H9 (cell line): Measurements from ENCODE around the gene GIT1. TPM values are rescaled to one million over a fixed set of nuclear protein-coding genes. Genes with fewer than 3 reads are reported as not detected.
A peak's percentile ranks its signal among the peaks of the same experiment; 100 is the strongest.

ENCODE experiments used
- DNase-seq: peaks from one replicate; pipeline ENCODE4 v3.0.0-alpha.2; 2017
- H2AFZ ChIP-seq: one replicate; pipeline ENCODE4 v1.6.1; 2013; ENCODE audit warnings: mild to moderate bottlenecking, low read length, control low read depth, moderate library complexity
- H2AK5ac ChIP-seq: 2 replicates; pipeline ENCODE4 v1.6.1; 2013; ENCODE audit warnings: low read length, control low read depth, mixed read lengths; ENCODE audit not compliant: insufficient read length
- H2BK120ac ChIP-seq: one replicate; pipeline ENCODE4 v1.6.1; 2013; ENCODE audit warnings: low read depth, mild to moderate bottlenecking, low read length, control low read depth, inconsistent platforms; ENCODE audit not compliant: poor library complexity, severe bottlenecking
- H2BK12ac ChIP-seq: 2 replicates; pipeline ENCODE4 v1.6.1; 2013; ENCODE audit warnings: low read length, control low read depth, mixed read lengths, low read depth; ENCODE audit not compliant: insufficient read length
- H2BK15ac ChIP-seq: 2 replicates; pipeline ENCODE4 v1.6.1; 2013; ENCODE audit warnings: low read depth, low read length, control low read depth
- H2BK20ac ChIP-seq: one replicate; pipeline ENCODE4 v1.6.1; 2013; ENCODE audit warnings: low read depth, mild to moderate bottlenecking, low read length, control low read depth, inconsistent platforms; ENCODE audit not compliant: poor library complexity, severe bottlenecking
- H2BK5ac ChIP-seq: 2 replicates; pipeline ENCODE4 v1.6.1; 2013; ENCODE audit warnings: low read length, control low read depth, mixed read lengths; ENCODE audit not compliant: insufficient read length
- H3K14ac ChIP-seq: 2 replicates; pipeline ENCODE4 v1.6.1; 2013; ENCODE audit warnings: low read length, control low read depth; ENCODE audit not compliant: insufficient read depth
- H3K18ac ChIP-seq: 2 replicates; pipeline ENCODE4 v1.6.1; 2013; ENCODE audit warnings: low read depth, mild to moderate bottlenecking, mixed read lengths, low read length, control low read depth; ENCODE audit not compliant: insufficient read length
- H3K23ac ChIP-seq: 2 replicates; pipeline ENCODE4 v1.6.1; 2013; ENCODE audit warnings: low read length, control low read depth, mixed read lengths, low read depth; ENCODE audit not compliant: insufficient read length
- H3K23me2 ChIP-seq: 2 replicates; pipeline ENCODE4 v1.6.1; 2013; ENCODE audit warnings: low read depth, mild to moderate bottlenecking, mixed read lengths, low read length, control low read depth; ENCODE audit not compliant: insufficient read length, poor library complexity, severe bottlenecking
- H3K27ac ChIP-seq: 2 replicates; pipeline ENCODE4 v1.5.1; 2013; ENCODE audit warnings: low read length, control low read depth, mixed read lengths, low read depth; ENCODE audit not compliant: insufficient read length
- H3K27me3 ChIP-seq: 2 replicates; pipeline ENCODE4 v1.6.1; 2013; ENCODE audit warnings: low read length, control low read depth, inconsistent platforms; ENCODE audit not compliant: insufficient read depth
- H3K4ac ChIP-seq: 2 replicates; pipeline ENCODE4 v1.6.1; 2013; ENCODE audit warnings: low read depth, mild to moderate bottlenecking, control low read depth, inconsistent platforms, low read length, moderate library complexity
- H3K4me1 ChIP-seq: 2 replicates; pipeline ENCODE4 v1.6.1; 2013; ENCODE audit warnings: low read length, control low read depth, inconsistent platforms; ENCODE audit not compliant: insufficient read depth
- H3K4me2 ChIP-seq: 2 replicates; pipeline ENCODE4 v1.6.1; 2013; ENCODE audit warnings: low read length, control low read depth, mixed read lengths; ENCODE audit not compliant: insufficient read length, insufficient read depth
- H3K56ac ChIP-seq: 2 replicates; pipeline ENCODE4 v1.6.1; 2013; ENCODE audit warnings: low read depth, mild to moderate bottlenecking, mixed read lengths, low read length, control low read depth; ENCODE audit not compliant: insufficient read length
- H3K79me1 ChIP-seq: 2 replicates; pipeline ENCODE4 v1.6.1; 2013; ENCODE audit warnings: low read depth, mild to moderate bottlenecking, moderate library complexity, low read length, control low read depth, inconsistent platforms; ENCODE audit not compliant: insufficient read depth, poor library complexity, severe bottlenecking
- H3K79me2 ChIP-seq: 2 replicates; pipeline ENCODE4 v1.6.1; 2013; ENCODE audit warnings: low read length, control low read depth, inconsistent platforms; ENCODE audit not compliant: insufficient read depth
- H3K9ac ChIP-seq: 2 replicates; pipeline ENCODE4 v1.6.1; 2013; ENCODE audit warnings: low read length, control low read depth, mixed read lengths; ENCODE audit not compliant: insufficient read length; ENCODE audit errors: extremely low read depth
- H3K9me3 ChIP-seq: one replicate; pipeline ENCODE4 v1.6.1; 2013; ENCODE audit warnings: low read depth, low read length, inconsistent platforms; ENCODE audit not compliant: control insufficient read depth
- H3T11ph ChIP-seq: one replicate; pipeline ENCODE4 v1.6.1; 2013; ENCODE audit warnings: mild to moderate bottlenecking, low read length, control low read depth, inconsistent platforms
- H4K20me1 ChIP-seq: one replicate; pipeline ENCODE4 v1.6.1; 2013; ENCODE audit not compliant: control insufficient read depth, insufficient read length, insufficient read depth
- H4K5ac ChIP-seq: 2 replicates; pipeline ENCODE4 v1.6.1; 2013; ENCODE audit warnings: low read depth, mild to moderate bottlenecking, mixed read lengths, low read length, control low read depth; ENCODE audit not compliant: insufficient read length
- H4K8ac ChIP-seq: replicated peaks from 2 replicates; pipeline ENCODE4 v1.6.1; 2013; ENCODE audit warnings: low read length, control low read depth, mixed read lengths, low read depth; ENCODE audit not compliant: insufficient read length
- H4K91ac ChIP-seq: 2 replicates; pipeline ENCODE4 v1.6.1; 2013; ENCODE audit warnings: low read depth, mild to moderate bottlenecking, moderate library complexity, mixed read lengths, low read length, control low read depth; ENCODE audit not compliant: insufficient read length
- H3K27ac Mint-ChIP-seq, 3 experiments: 2 replicates in 2 of 3; 3 replicates in 1 of 3; pipeline ENCODE4 v1.8.0; 2020 to 2021; ENCODE audit warnings: mixed read lengths in 3 of 3, mild to moderate bottlenecking in 1 of 3, moderate library complexity in 1 of 3
- H3K27me3 Mint-ChIP-seq: 2 replicates; pipeline ENCODE4 v1.8.0; 2021; ENCODE audit warnings: low read depth, mild to moderate bottlenecking, moderate library complexity, mixed read lengths
- H3K36me3 Mint-ChIP-seq, 3 experiments: 2 replicates in 2 of 3; 3 replicates in 1 of 3; pipeline ENCODE4 v1.8.0; 2020 to 2021; ENCODE audit warnings: low read depth in 3 of 3, mixed read lengths in 3 of 3; ENCODE audit not compliant: insufficient read depth in 1 of 3
- H3K4me1 Mint-ChIP-seq, 2 experiments: 2 replicates each; pipeline ENCODE4 v1.8.0; 2020; ENCODE audit warnings: mixed read lengths in 2 of 2
- H3K4me3 Mint-ChIP-seq, 2 experiments: 2 replicates in 1 of 2; 3 replicates in 1 of 2; pipeline ENCODE4 v1.8.0; 2020 to 2021; ENCODE audit warnings: mild to moderate bottlenecking in 2 of 2, mixed read lengths in 2 of 2, moderate library complexity in 1 of 2
- H3K9me3 Mint-ChIP-seq, 2 experiments: 2 replicates in 1 of 2; 3 replicates in 1 of 2; pipeline ENCODE4 v1.8.0; 2020; ENCODE audit warnings: mild to moderate bottlenecking in 2 of 2, mixed read lengths in 2 of 2, moderate library complexity in 1 of 2
- CTCF ChIP-seq: fragments of 200-600 bp; sonication (generic); conservative IDR thresholded peaks from 3 replicates; pipeline ENCODE4 v1.8.0; 2021; ENCODE audit warnings: antibody characterized with exemption, mild to moderate bottlenecking
- WGBS: extraction: QIAGEN DNeasy Blood & Tissue Kit; methylation state at CpG from one replicate; pipeline ENCODE4 v1.1.7; 2013; ENCODE audit warnings: missing lambda C conversion rate, low lambda C conversion rate, mixed read lengths; ENCODE audit not compliant: insufficient read length; ENCODE audit errors: extremely low coverage; 5-methylcytosine and 5-hydroxymethylcytosine counted together
- total RNA-seq: library from RNA; stranded (reverse); gene quantifications from 2 replicates; pipeline ENCODE4 v1.2.1, GENCODE V29; 2021

Gene GIT1
- total RNA-seq, 1 experiment from 2014 or later, result 47.4 TPM

GRCh38 chr17:29620779-29621500 lies 31.5 kb upstream of the GIT1 start:
- H3K36me3 Mint-ChIP-seq, result no peaks in the 10 kb centered on the region
- no peak overlapping the region for H2BK120ac ChIP-seq
- H3K9me3 Mint-ChIP-seq, result no peaks in the 10 kb centered on the region
- peaks cover 48 to 72% of the 10 kb centered on the region in 2 experiments for H3K4me1 Mint-ChIP-seq
- no peaks in the 10 kb centered on the region for H3K9me3 ChIP-seq
- H4K20me1 ChIP-seq, result no peaks in the 10 kb centered on the region
- H3K27ac ChIP-seq, result no peak overlapping the region
- H3K9ac ChIP-seq, result no peak overlapping the region
- no peak overlapping the region for H2BK20ac ChIP-seq
- H3K56ac ChIP-seq, result no peak overlapping the region
- no peak overlapping the region for H3K14ac ChIP-seq
- no peak overlapping the region for H4K91ac ChIP-seq
- no peak overlapping the region for H4K8ac ChIP-seq
- no peaks in the 10 kb centered on the region for H3K79me2 ChIP-seq
- peaks cover 75% of the 10 kb centered on the region for H3K27me3 Mint-ChIP-seq
- no CpG with 5 or more reads among the region's 12 CpGs for WGBS
- TF ChIP-seq CTCF, result no peak
- H2BK15ac ChIP-seq, result no peak overlapping the region
- no peak overlapping the region; a peak in 1 of 7 replicates for H3K27ac Mint-ChIP-seq
- H2AFZ ChIP-seq, result no peak overlapping the region
- DNase-seq, result no peak
- H2BK5ac ChIP-seq, result no peak overlapping the region
- H3K4me1 ChIP-seq, result peaks cover 5% of the 10 kb centered on the region; the same call in 1 of the 2 replicates
- no peak overlapping the region for H3K4me2 ChIP-seq
- peaks cover 10% of the 10 kb centered on the region for H3K27me3 ChIP-seq
- H3K23ac ChIP-seq, result no peak overlapping the region
- no peak overlapping the region for H4K5ac ChIP-seq
- no peaks in the 10 kb centered on the region for H3K79me1 ChIP-seq
- no peak overlapping the region for H3K4ac ChIP-seq
- H3K23me2 ChIP-seq, result peaks cover 11% of the 10 kb centered on the region
- no peak overlapping the region for H3K18ac ChIP-seq
- no peak overlapping the region for H2AK5ac ChIP-seq
- peak overlapping the region in 1 of 2 experiments; percentile 84; a peak in 2 of 5 replicates for H3K4me3 Mint-ChIP-seq
- H2BK12ac ChIP-seq, result no peak overlapping the region
- H3T11ph ChIP-seq, result no peak overlapping the region
